ENCODE results near the gene FGD3. TPM values are rescaled to one million over a fixed set of nuclear protein-coding genes. Genes with fewer than 3 reads are reported as not detected.

FGD3 gene
- total RNA-seq, 4 donors from 2014 or later = 0.92 to 1.3 (median 0.97) TPM

DNA sequence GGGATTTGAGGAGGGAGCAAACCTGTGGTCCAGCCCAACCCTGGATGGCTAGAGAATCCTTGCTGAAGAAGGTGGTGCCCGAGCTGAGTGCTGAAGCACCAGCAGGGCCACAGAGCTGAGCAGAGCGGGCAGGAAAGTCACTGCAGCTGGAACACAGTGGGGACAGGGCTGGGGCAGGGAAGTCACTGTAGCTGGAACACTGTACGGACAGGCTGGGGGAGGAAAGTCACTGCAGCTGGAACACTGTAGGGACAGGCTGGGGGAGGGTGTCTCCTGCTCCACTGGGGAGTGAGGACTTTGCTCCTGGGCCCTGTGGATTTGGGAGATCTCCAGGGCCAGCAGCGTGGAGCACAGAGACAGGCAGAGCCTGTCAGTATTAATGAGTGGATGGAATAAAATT is 102.2 kb downstream of the FGD3 start:
- Histone ChIP-seq H3K27ac (no peak overlapping the region), H3K4me3 (no peak overlapping the region), H3K36me3 (no peaks in the 10 kb centered on the region), H3K4me1 (no peaks in the 10 kb centered on the region), H3K27me3 (no peaks in the 10 kb centered on the region), H3K9me3 (no peaks in the 10 kb centered on the region)
- ATAC-seq = no peak
- in situ Hi-C loops (cut with MboI; ENCODE audit: low sequenced_read_pairs in 4 of 4) (no loop called here), intact Hi-C loops (cut with DNase I; ENCODE audit: low total_unique reads) (no loop called here)
- no peak for DNase-seq
- TF ChIP-seq, protein P1, sequence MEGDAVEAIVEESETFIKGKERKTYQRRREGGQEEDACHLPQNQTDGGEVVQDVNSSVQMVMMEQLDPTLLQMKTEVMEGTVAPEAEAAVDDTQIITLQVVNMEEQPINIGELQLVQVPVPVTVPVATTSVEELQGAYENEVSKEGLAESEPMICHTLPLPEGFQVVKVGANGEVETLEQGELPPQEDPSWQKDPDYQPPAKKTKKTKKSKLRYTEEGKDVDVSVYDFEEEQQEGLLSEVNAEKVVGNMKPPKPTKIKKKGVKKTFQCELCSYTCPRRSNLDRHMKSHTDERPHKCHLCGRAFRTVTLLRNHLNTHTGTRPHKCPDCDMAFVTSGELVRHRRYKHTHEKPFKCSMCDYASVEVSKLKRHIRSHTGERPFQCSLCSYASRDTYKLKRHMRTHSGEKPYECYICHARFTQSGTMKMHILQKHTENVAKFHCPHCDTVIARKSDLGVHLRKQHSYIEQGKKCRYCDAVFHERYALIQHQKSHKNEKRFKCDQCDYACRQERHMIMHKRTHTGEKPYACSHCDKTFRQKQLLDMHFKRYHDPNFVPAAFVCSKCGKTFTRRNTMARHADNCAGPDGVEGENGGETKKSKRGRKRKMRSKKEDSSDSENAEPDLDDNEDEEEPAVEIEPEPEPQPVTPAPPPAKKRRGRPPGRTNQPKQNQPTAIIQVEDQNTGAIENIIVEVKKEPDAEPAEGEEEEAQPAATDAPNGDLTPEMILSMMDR (IDR thresholded peaks at IDR 0.05 in 4 of 5, conservative IDR thresholded peaks at IDR 0.05 in 1 of 5) = no peak
- no peak for TF ChIP-seq POLR2A (IDR thresholded peaks at IDR 0.05)

DNA sequence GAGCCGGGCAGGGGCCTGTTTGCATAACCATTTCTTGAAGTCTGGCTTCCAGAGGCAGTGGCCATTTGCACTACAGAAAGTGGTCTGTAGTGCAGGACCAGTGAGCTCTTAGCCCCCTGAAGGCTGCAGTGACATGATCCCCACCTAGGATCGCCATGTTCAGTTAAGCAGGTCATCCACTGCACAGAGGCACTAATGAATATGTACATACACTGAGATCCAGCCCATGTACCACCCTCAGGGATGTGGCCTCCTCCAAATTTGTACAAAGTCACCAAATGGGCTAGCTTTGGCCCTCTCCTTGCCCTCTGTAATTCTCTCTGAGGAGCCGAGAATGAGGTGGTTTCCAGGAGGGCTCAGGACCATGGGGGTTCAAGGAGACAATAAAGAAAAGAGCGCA is 102.9 kb downstream of the FGD3 start:
- TF ChIP-seq POLR2A (IDR thresholded peaks at IDR 0.05) = no peak
- TF ChIP-seq, protein P1 (IDR thresholded peaks at IDR 0.05 in 4 of 5, conservative IDR thresholded peaks at IDR 0.05 in 1 of 5) = no peak
- Histone ChIP-seq H3K4me3 (no peak overlapping the region), H3K27me3 (no peaks in the 10 kb centered on the region), H3K27ac (no peak overlapping the region), H3K9me3 (no peaks in the 10 kb centered on the region), H3K36me3 (no peaks in the 10 kb centered on the region), H3K4me1 (no peaks in the 10 kb centered on the region)
- in situ Hi-C loops (cut with MboI; ENCODE audit: low sequenced_read_pairs in 4 of 4) = no loop called here
- DNase-seq (no peak), ATAC-seq (no peak)
- intact Hi-C loops (cut with DNase I; ENCODE audit: low total_unique reads) = no loop called here

DNA sequence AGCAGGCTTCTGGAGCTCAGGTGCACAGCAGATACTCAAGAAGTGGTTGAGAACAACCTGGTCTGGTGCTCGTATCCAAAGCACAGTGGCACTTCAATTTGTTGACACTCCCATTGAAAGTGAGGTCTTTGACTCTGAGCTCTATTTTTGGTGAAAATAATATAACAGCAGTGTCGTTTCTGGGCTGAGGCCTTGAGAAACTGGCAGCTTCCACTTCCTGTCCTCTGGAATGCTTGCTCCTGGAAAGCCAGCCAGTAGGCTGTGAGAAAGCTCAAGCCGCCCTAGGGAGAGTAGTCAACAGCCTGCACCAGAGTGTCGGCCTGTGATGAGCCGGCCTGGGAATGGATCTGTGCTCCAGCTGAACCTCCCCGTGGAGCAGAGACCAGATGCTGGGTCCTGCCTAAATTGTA is 104.4 kb downstream of the FGD3 start:
- intact Hi-C loops (cut with DNase I; ENCODE audit: low total_unique reads) (no loop called here), in situ Hi-C loops (cut with MboI; ENCODE audit: low sequenced_read_pairs in 4 of 4) (no loop called here)
- DNase-seq (no peak), ATAC-seq (peak in 1 of 2 donors; percentile 70)
- no peak for TF ChIP-seq POLR2A (IDR thresholded peaks at IDR 0.05)
- TF ChIP-seq, protein P1 (IDR thresholded peaks at IDR 0.05 in 4 of 5, conservative IDR thresholded peaks at IDR 0.05 in 1 of 5) = no peak
- Histone ChIP-seq H3K27me3 (no peaks in the 10 kb centered on the region), H3K27ac (peak overlapping the region in 2 of 4 donors; percentile 11 to 48), H3K4me1 (no peaks in the 10 kb centered on the region), H3K9me3 (no peaks in the 10 kb centered on the region), H3K4me3 (no peak overlapping the region), H3K36me3 (no peaks in the 10 kb centered on the region)

DNA sequence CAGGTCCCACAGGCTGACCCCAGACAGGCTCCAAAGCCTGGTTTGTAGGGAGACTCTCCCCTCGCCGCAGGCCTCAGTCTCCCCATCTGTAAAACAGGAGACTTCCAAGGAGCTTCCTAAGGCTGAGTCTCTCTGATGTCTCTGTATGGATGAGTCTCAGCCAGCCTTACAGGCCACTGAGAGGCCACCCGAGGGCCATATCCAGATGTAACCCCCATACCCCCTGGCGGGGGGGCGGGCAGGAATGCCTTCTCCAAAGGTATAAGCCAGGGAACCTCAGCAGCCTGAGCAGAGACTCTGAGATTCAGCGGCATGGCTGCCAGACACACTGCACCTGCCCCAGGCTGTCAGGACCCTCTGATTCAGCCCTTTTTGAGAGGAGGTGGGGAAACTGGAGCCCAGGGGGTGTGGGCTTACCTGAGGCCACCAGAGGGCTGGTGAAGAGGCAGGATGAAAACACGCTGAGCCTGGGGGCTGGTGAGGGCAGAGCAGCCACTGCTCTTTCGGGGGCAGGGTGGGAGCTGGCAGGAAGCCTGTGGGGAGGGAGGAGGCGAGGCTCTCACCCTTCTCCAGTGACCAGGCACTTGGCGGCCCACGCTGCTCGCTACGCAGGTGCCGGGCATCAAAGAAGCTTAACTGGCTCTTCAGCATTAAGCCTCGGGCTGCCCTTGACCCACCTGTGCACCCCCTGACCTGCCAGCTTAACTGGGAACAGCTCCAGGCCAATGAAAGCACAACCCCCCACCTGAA is 105.6 kb downstream of the FGD3 start:
- no peak overlapping the region for H3K27ac ChIP-seq
- ATAC-seq = no peak

More for the DNA sequence above, 105.6 kb downstream of the FGD3 start:
- no peak for TF ChIP-seq POLR2A (IDR thresholded peaks at IDR 0.05)
- TF ChIP-seq, protein P1 (IDR thresholded peaks at IDR 0.05 in 4 of 5, conservative IDR thresholded peaks at IDR 0.05 in 1 of 5) = no peak
- Histone ChIP-seq H3K4me1 (no peaks in the 10 kb centered on the region), H3K36me3 (no peaks in the 10 kb centered on the region), H3K27me3 (no peaks in the 10 kb centered on the region), H3K4me3 (no peak overlapping the region), H3K9me3 (no peaks in the 10 kb centered on the region)
- intact Hi-C loops (cut with DNase I; ENCODE audit: low total_unique reads) = no loop called here
- in situ Hi-C loops (cut with MboI; ENCODE audit: low sequenced_read_pairs in 4 of 4) = no loop called here
- no peak for DNase-seq
